Femur (tissue), 1 donor: ENCODE measurements around the gene ATXN1.

Source experiments
- DNase-seq: peaks from one replicate; pipeline ENCODE4 v3.0.0-alpha.2; 2017

Gene ATXN1

GRCh38 chr6:16782278-16782677, 21.0 kb upstream of the ATXN1 start:
- no peak for DNase-seq

GRCh38 chr6:16781348-16782169, 20.3 kb upstream of the ATXN1 start:
- no peak for DNase-seq

- no peak for DNase-seq
These were observed 17.3 kb upstream of the ATXN1 start for GRCh38 chr6:16778521-16778920.

- DNase-seq: no peak
These were observed 16.5 kb upstream of the ATXN1 start for GRCh38 chr6:16777794-16778193.

- DNase-seq: no peak
These were observed 15.2 kb upstream of the ATXN1 start for GRCh38 chr6:16776394-16777017.

- no peak for DNase-seq
These were observed 13.2 kb upstream of the ATXN1 start for GRCh38 chr6:16774437-16774836.

GRCh38 chr6:16773362-16773761, 12.1 kb upstream of the ATXN1 start:
- no peak for DNase-seq

- peak; percentile 68 for DNase-seq
These were observed 9.7 kb upstream of the ATXN1 start for GRCh38 chr6:16770701-16771569.

- DNase-seq: no peak
These were observed 8.7 kb upstream of the ATXN1 start for GRCh38 chr6:16769986-16770376.

- no peak for DNase-seq
These were observed 8.1 kb upstream of the ATXN1 start for GRCh38 chr6:16769131-16769985.

- DNase-seq: no peak
These were observed 7.2 kb upstream of the ATXN1 start for GRCh38 chr6:16768477-16768830.

GRCh38 chr6:16767765-16768476, 6.7 kb upstream of the ATXN1 start:
- no peak for DNase-seq

GRCh38 chr6:16766836-16767745, 5.8 kb upstream of the ATXN1 start:
- no peak for DNase-seq

- no peak for DNase-seq
These were observed 4.8 kb upstream of the ATXN1 start for GRCh38 chr6:16766043-16766536.

GRCh38 chr6:16765235-16765634, 4.0 kb upstream of the ATXN1 start:
- no peak for DNase-seq

GRCh38 chr6:16764188-16764950, 3.1 kb upstream of the ATXN1 start:
- DNase-seq: no peak

- peak; percentile 62 for DNase-seq
These were observed 1.6 kb upstream of the ATXN1 start for GRCh38 chr6:16762550-16763477.

- DNase-seq: no peak
These were observed 949 bp upstream of the ATXN1 start for GRCh38 chr6:16762268-16762549.
